Ecto neural progenitor cell (in vitro differentiated cells): ENCODE results near the gene MAP3K4.

Experiments used
- DNase-seq: peaks from one replicate; pipeline ENCODE4 v3.0.0-alpha.2; 2018; ENCODE audit warnings: low spot score

The MAP3K4 gene

GRCh38 chr6:161000632-161001031 lies 9.1 kb downstream of the MAP3K4 start:
- DNase-seq: no peak

GRCh38 chr6:161001421-161001820 lies 9.9 kb downstream of the MAP3K4 start:
- no peak for DNase-seq

- DNase-seq: no peak
Observed at GRCh38 chr6:161003336-161003735, 11.8 kb downstream of the MAP3K4 start.

DNA sequence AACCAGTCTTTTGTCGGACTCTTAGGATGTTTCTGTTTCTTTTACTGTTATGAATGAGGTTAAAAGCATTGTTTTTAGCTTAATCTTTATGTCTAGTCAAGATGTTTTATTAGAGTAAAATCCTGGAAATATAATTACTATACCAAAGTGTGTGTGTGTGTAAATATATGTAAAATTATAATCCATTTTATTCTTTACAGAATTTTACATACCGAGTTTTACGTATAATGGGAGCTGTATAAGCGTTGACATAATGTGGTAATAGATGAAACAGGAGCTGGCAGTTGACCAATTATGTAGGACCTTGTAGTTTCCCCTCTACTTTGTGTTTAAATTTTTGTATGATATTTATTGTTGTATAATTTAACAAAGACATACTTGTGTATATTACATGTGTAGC lies 16.7 kb downstream of the MAP3K4 start:
- DNase-seq: no peak

- DNase-seq: no peak
Observed at GRCh38 chr6:161009991-161010390, 18.4 kb downstream of the MAP3K4 start.

DNA sequence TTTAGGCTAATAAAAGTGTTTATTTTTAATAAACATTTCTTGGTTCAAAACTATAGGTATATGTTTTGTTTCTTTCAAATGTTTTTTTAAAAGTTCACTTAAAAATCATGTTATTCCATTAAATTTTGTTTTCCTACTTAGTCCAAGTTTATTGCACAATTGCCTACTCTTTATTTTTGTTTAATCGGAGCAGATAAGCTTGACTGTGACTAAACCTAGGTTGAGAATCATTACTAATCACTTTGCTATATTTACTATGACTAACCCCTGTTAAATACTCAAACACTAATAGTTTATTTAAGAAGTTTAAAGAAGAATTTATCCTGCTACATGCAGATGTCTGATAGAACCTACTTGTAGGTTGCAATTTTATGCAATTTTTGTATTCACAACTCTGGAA lies 18.8 kb downstream of the MAP3K4 start:
- no peak for DNase-seq

- DNase-seq: no peak
Observed at GRCh38 chr6:161011492-161012480, 20.2 kb downstream of the MAP3K4 start.

- no peak for DNase-seq
Observed at GRCh38 chr6:161013695-161014094, 22.1 kb downstream of the MAP3K4 start.

DNA sequence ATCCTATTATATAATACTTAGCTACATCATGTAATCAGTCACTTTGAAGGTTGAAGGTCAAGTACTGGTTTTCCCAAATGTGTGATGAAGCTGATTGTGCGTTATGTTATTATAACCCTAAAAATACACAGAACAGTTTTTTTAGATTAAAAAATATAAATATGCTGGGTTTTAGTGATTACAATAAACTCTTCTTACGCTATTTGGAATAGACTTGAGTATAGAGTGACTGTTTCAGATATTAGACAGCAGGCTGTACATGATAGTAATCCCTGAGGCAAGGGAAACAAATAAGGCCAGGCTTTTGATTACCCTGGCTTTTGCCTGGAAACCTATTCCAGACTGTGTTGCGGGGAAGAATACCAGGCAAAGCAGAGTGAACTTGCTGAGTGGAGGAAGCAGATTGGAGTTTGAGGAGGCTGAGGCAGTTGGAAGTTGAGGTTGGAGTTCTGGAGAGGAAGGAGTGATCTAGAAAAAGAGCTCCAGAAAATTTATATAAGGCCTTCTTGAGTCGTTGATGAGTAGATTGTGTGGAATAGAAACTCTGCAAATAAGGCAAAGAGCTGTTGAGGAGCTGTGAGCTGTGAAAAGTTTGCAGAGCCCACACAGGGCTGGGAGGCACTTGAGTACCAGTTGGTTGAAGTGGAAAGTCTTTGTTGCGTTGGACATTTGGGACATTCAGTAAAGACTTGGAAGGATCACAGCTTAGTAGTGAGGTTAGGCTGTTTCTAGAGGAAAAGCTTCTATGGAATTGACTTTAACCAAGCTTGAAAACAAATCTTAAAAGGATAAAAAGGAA lies 26.4 kb downstream of the MAP3K4 start:
- DNase-seq: no peak

GRCh38 chr6:161019324-161019839 lies 27.8 kb downstream of the MAP3K4 start:
- DNase-seq: no peak

- no peak for DNase-seq
Observed at GRCh38 chr6:161021543-161021942, 30.0 kb downstream of the MAP3K4 start.

- DNase-seq: no peak
Observed at GRCh38 chr6:161021998-161022743, 30.6 kb downstream of the MAP3K4 start.

GRCh38 chr6:161023316-161023715 lies 31.7 kb downstream of the MAP3K4 start:
- DNase-seq: no peak

- DNase-seq: no peak
Observed at GRCh38 chr6:161024364-161024920, 32.9 kb downstream of the MAP3K4 start.

GRCh38 chr6:161027385-161027784 lies 35.8 kb downstream of the MAP3K4 start:
- no peak for DNase-seq

GRCh38 chr6:161029195-161029809 lies 37.7 kb downstream of the MAP3K4 start:
- no peak for DNase-seq

DNA sequence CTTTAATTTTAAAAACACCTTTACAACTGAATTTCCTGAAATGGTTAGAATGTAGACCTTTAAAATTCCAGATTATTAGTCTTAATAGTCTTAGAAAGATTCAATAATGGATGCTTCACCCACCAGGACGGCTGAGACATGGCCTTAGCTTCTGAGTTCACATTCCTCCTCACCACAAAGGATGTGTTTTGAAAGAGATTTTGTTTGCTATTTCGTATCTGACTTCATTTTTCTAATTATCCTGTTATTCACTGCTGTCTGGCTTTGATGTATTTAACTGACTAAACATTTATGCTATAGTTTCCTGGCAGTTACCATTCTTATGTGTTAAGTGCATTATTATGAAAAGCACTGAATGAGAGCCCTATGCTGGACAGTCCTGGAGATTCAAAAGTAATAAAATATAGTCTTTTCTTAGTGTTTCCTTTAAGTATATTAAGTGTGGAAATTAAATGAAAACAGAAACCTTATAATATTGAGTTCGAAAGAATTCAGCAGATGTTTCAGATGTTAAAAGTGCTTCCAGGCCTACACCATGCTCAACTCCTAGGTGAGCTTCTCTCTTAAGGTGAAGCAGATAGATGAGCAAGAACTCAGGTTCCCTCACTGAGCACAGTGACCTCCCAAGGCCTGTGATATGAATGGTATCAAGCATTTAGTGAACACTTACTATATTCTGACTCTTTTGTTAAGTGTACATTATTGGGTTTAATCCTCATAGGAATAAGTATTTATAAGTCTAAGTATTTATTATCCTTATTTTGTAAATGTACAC lies 40.3 kb downstream of the MAP3K4 start:
- DNase-seq: no peak

GRCh38 chr6:161033667-161034066 lies 42.1 kb downstream of the MAP3K4 start:
- DNase-seq: no peak

- DNase-seq: no peak
Observed at GRCh38 chr6:161035182-161035980, 43.8 kb downstream of the MAP3K4 start.

- DNase-seq: no peak
Observed at GRCh38 chr6:161035981-161036263, 44.4 kb downstream of the MAP3K4 start.
